Activated effector memory CD4-positive, alpha-beta T cell treated with Interleukin-2 at 50 U/mL for 16 hours (primary cell): ENCODE measurements around the gene FOXG1.

Experiments used
- DNase-seq: peaks from one replicate; pipeline ENCODE4 v3.0.0-alpha.2; 2020

Gene FOXG1

GRCh38 chr14:28777471-28778137 lies 11.0 kb downstream of the FOXG1 start:
- DNase-seq, result no peak

DNA sequence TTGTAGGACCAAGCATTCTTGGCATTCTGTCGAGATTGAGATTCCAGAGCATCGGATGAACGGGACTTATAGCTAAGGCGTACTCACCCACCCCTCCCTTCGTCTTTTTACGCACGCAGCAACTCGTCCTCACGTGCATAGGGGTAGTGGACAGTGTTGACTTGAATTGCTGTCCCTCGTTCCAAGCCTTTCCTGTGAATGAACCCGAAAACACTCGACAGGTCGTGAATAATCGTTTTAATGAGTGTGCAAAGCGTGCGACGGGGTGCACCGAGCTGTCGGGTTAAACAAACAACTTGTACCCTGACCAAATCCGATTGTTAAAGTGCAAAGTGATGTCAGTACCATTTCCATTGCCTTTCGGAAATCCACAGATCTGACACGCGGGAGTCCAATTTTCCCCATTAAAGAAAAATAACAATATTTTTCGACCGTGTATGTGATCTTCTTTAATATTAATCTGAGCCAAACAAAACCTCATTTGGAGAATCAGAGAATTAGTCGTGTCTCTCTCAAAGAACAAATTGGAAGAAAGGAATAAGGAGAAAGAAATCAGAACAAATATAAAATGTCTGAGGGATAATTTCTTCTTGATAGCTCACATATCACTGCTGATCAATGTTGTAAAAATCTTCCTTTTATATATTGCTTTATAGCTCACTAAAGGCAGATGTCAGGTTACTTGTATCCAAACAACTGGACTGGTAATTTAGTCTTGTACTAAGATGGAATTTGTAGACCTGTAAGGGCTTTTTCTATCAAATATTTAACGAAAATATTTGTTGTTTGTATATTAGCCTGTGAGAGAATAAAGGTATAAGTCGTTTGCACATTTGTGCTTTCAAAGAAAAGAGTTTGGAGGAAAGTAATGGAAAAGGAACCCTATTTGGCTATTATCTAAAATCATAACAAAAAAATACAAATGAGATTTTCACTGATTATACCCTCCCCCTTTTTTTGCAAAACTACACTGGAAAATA lies 11.8 kb downstream of the FOXG1 start:
- no peak for DNase-seq

GRCh38 chr14:28779456-28779855 lies 12.9 kb downstream of the FOXG1 start:
- no peak for DNase-seq

DNA sequence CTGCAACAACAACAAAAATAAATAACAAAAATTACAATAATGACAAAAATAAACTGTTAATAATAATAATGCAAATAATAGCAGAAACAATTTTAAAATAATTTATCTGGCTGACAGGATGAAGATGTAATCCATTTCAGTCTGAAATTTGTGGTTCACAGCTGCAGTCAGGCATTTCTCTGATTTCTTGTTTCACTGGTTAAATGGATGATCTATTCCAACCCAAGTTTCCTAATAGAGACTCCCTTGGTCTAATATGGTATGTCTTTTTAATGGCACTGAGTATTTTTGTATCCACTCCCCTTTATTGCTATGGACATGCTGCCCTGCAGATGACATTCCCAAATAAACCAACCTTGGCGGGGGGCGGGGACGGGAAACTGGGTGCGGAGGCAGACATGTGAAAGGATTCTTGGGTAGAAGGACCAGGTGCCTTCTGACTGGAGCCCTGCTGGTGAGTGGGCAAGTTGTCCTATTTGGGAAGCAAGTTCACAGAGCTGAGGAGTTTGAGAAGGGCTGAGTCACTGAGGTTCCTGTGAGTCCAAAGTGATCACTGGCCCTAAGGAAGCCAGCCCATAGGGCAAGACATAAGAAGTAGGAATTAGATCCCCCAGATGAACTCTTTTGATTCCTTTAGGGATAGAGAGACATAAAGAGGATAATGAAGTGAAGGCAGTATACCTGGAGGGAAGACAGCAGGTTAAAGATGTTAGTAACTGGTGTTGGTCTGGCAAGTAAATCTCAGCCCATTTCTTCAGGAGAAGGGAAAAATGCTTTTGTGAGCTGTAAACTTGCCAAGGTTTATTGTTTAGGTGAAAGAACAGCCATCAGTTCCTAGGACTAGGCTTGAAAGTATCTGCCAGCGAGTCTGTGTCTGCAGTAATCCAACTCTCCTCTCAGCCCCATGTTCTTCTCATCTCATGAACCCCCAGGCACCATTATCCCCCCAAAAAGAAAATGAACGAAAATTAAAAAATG lies 14.5 kb downstream of the FOXG1 start:
- DNase-seq, result no peak

GRCh38 chr14:28782301-28782700 lies 15.7 kb downstream of the FOXG1 start:
- no peak for DNase-seq

GRCh38 chr14:28783664-28784063 lies 17.1 kb downstream of the FOXG1 start:
- no peak for DNase-seq

DNA sequence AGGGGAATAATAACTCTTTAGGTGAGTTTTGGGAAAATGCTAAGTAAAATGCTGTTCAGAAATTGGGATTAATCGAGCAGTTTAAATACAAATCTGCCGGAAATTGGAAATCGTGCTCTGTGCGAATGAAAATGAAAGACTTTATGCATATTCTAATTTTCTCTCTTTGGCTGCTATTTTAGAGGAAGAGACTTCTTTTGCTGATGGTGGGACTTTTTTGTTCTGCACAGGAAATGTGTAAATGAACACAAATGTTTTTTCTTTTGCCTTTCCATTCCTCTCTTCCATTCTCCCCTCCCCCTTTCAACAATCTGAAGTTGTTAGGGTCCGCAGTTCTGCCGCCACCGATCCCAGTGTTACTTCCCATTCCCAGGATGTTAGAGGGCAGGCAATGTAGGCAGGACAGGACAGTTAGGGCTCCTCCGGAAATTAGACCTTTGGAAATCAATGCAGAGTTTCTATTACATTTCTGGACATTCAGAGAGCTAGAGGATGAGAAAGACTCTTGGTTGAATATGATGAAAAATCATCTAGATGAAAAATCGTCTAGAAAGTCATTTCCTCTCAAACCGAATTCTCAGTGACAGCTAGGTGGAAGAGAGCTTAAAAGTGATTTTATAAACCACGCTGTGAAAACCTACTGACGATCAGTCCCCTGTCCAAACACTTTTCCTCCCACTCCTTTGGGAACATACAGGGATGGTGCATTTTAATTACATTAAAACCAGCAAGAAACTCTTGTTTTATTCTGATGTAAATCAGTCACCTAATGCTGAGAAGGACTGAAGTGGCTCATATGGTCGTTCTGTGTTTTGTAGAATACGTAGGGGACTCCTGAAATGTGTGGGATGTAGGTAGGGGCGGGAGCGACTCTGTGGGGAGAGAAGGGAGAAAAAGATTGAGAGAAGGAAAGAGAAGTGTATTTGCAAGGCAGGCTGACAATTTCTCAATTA lies 17.8 kb downstream of the FOXG1 start:
- DNase-seq, result no peak

GRCh38 chr14:28785096-28785952 lies 18.7 kb downstream of the FOXG1 start:
- no peak for DNase-seq

GRCh38 chr14:28807518-28807917 lies 40.9 kb downstream of the FOXG1 start:
- no peak for DNase-seq

GRCh38 chr14:28813810-28814209 lies 47.2 kb downstream of the FOXG1 start:
- no peak for DNase-seq
